ENCODE results near the gene NDUFA11. TPM values are rescaled to one million over a fixed set of nuclear protein-coding genes. Genes with fewer than 3 reads are reported as not detected.

The NDUFA11 gene
- total RNA-seq, 1 donor, result 265 TPM

DNA sequence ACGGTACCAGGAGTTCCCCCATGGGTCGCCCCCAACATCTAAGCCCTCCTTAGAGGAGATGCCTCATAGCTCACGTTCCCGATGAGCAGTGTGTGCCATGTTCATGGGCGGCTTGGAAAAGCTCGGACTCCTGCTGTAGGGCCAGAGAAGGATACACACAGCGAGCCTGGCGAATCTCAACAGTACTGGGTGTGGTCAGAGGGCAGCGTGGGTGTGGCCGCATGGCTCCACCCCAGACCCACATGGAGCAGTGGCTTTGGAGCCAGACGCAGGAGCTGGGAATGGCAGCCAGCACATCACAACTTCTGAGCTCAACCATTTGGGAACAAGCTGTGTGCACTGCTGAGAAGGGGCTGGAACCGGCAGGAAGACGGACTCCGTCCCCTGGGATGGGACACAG, 26.0 kb upstream of the NDUFA11 start:
- peaks cover 93% of the 10 kb centered on the region for H3K36me3 ChIP-seq (ENCODE audit: insufficient read depth, low read length)
- peaks cover 21% of the 10 kb centered on the region for H4K20me1 ChIP-seq (ENCODE audit: insufficient read depth, low read length)
- no peaks in the 10 kb centered on the region for H3K9me3 ChIP-seq (ENCODE audit: low read depth, low read length)
- TF ChIP-seq, protein P1, sequence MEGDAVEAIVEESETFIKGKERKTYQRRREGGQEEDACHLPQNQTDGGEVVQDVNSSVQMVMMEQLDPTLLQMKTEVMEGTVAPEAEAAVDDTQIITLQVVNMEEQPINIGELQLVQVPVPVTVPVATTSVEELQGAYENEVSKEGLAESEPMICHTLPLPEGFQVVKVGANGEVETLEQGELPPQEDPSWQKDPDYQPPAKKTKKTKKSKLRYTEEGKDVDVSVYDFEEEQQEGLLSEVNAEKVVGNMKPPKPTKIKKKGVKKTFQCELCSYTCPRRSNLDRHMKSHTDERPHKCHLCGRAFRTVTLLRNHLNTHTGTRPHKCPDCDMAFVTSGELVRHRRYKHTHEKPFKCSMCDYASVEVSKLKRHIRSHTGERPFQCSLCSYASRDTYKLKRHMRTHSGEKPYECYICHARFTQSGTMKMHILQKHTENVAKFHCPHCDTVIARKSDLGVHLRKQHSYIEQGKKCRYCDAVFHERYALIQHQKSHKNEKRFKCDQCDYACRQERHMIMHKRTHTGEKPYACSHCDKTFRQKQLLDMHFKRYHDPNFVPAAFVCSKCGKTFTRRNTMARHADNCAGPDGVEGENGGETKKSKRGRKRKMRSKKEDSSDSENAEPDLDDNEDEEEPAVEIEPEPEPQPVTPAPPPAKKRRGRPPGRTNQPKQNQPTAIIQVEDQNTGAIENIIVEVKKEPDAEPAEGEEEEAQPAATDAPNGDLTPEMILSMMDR (IDR thresholded peaks at IDR 0.05; ENCODE audit: extremely low read depth, low read depth, low read length), result no peak
- H2AFZ ChIP-seq (ENCODE audit: low read length), result no peak overlapping the region
- no peak overlapping the region for H3K27ac ChIP-seq (ENCODE audit: low read depth, low read length)
- peaks cover 15% of the 10 kb centered on the region for H3K79me2 ChIP-seq (ENCODE audit: insufficient read depth, low read length)
- H3K4me1 ChIP-seq (ENCODE audit: insufficient read depth, low read length), result peaks cover 12% of the 10 kb centered on the region
- no peak for DNase-seq (ENCODE audit: insufficient read length, low spot score, missing footprints)
- H3K27me3 ChIP-seq (ENCODE audit: insufficient read depth, low read length), result no peaks in the 10 kb centered on the region
- no peak overlapping the region for H3K4me3 ChIP-seq (ENCODE audit: insufficient read depth, low read length)
- no peak overlapping the region for H3K4me2 ChIP-seq (ENCODE audit: insufficient read depth, low read length)

DNA sequence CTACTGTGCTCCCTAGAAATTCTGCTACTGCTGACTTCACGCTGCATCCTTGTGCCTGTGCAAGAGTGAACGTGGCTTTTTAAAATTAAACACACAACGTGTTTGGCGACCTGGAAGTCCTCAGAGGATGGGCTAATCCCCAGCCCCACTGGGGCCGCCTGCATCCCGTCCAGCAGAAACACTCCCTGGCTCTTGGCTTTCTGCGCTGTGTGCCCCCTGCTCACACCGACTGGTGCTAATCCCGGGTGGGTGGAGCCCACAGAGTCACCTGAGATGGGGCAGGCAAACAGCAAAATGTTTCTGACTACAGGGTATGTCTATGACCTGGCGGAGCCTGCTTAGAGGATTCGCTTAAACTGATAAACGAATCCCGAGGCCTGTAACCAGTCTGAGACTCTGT, 25.6 kb upstream of the NDUFA11 start:
- H3K4me2 ChIP-seq (ENCODE audit: insufficient read depth, low read length), result no peak overlapping the region
- peaks cover 8% of the 10 kb centered on the region for H3K4me1 ChIP-seq (ENCODE audit: insufficient read depth, low read length)
- TF ChIP-seq, protein P1 (IDR thresholded peaks at IDR 0.05; ENCODE audit: extremely low read depth, low read depth, low read length), result no peak
- H3K36me3 ChIP-seq (ENCODE audit: insufficient read depth, low read length), result peaks cover 94% of the 10 kb centered on the region
- H3K27ac ChIP-seq (ENCODE audit: low read depth, low read length), result no peak overlapping the region
- H3K4me3 ChIP-seq (ENCODE audit: insufficient read depth, low read length), result no peak overlapping the region
- peaks cover 21% of the 10 kb centered on the region for H4K20me1 ChIP-seq (ENCODE audit: insufficient read depth, low read length)
- no peaks in the 10 kb centered on the region for H3K27me3 ChIP-seq (ENCODE audit: insufficient read depth, low read length)
- H2AFZ ChIP-seq (ENCODE audit: low read length), result no peak overlapping the region
- H3K79me2 ChIP-seq (ENCODE audit: insufficient read depth, low read length), result peaks cover 15% of the 10 kb centered on the region
- no peaks in the 10 kb centered on the region for H3K9me3 ChIP-seq (ENCODE audit: low read depth, low read length)
- DNase-seq (ENCODE audit: insufficient read length, low spot score, missing footprints), result peak; percentile 46

DNA sequence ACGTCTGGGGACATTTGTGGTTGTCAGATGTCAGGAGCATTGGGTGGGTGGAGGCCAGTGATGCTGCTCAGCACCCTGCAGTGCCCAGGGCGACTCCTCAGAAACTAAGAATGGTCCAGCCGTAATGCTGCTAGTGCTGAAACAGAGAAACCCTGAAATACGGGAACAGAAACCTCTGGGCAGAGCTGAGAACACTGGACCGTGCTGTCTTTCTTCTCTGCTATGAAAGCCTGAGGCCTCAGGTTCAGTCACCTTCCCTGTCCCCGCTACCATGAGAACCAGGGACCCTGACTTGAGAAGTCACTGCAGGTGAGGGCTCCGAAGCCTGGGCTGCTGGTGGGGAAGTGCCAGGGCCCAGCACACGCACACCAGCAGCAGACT, 23.8 kb upstream of the NDUFA11 start:
- H3K4me3 ChIP-seq (ENCODE audit: insufficient read depth, low read length), result no peak overlapping the region
- H3K9me3 ChIP-seq (ENCODE audit: low read depth, low read length), result no peaks in the 10 kb centered on the region
- no peak overlapping the region for H2AFZ ChIP-seq (ENCODE audit: low read length)
- TF ChIP-seq, protein P1 (IDR thresholded peaks at IDR 0.05; ENCODE audit: extremely low read depth, low read depth, low read length), result no peak
- H4K20me1 ChIP-seq (ENCODE audit: insufficient read depth, low read length), result peaks cover 14% of the 10 kb centered on the region
- no peak overlapping the region for H3K4me2 ChIP-seq (ENCODE audit: insufficient read depth, low read length)
- H3K79me2 ChIP-seq (ENCODE audit: insufficient read depth, low read length), result no peaks in the 10 kb centered on the region
- H3K27ac ChIP-seq (ENCODE audit: low read depth, low read length), result peak overlapping the region; percentile 79
- no peaks in the 10 kb centered on the region for H3K27me3 ChIP-seq (ENCODE audit: insufficient read depth, low read length)
- peak; percentile 19 for DNase-seq (ENCODE audit: insufficient read length, low spot score, missing footprints)
- peaks cover 94% of the 10 kb centered on the region for H3K36me3 ChIP-seq (ENCODE audit: insufficient read depth, low read length)
- H3K4me1 ChIP-seq (ENCODE audit: insufficient read depth, low read length), result peaks cover 7% of the 10 kb centered on the region

DNA sequence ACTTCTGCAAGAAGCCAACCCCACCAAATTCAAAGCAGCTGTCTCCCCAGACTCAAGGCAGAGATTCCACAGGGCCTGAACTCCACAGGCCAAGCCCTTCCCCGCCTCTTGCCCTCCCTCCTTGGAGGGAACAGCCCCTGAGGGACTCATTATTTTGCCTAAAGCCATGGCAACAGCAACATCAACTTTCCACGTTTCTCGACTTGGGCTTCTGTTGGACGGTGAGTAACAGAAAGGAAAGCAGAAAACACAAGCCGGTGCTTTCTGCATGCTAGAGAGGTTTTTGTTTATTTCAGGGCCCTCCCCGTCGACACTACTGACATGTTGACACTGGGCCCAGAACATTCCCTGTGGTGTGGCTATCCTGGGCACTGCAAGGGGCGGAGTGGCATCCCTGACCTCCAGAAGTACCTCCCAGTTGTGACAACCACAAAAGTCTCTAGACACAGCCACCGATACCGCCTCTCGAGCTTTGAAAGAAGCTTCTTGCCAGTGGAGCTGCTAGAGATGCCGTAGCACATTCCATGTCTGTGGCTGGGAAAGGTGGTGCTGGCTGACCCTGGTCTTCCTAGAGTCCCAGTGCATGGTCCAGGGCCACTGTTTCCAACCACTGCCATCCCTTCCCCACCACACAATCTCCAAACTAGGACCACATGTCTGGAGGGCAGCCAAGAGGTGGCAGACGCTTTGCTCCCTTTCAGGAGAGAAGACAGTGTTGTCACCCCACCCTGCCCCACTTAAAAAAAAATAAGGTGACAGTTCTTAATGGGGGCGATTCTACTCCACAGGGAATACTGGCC, 23.3 kb upstream of the NDUFA11 start:
- H3K4me3 ChIP-seq (ENCODE audit: insufficient read depth, low read length), result no peak overlapping the region
- peak overlapping the region; percentile 79 for H3K27ac ChIP-seq (ENCODE audit: low read depth, low read length)
- no peaks in the 10 kb centered on the region for H3K27me3 ChIP-seq (ENCODE audit: insufficient read depth, low read length)
- TF ChIP-seq, protein P1 (IDR thresholded peaks at IDR 0.05; ENCODE audit: extremely low read depth, low read depth, low read length), result no peak
- no peak overlapping the region for H2AFZ ChIP-seq (ENCODE audit: low read length)
- peaks cover 7% of the 10 kb centered on the region for H3K4me1 ChIP-seq (ENCODE audit: insufficient read depth, low read length)
- no peak overlapping the region for H3K4me2 ChIP-seq (ENCODE audit: insufficient read depth, low read length)
- DNase-seq (ENCODE audit: insufficient read length, low spot score, missing footprints), result peak; percentile 97
- peaks cover 92% of the 10 kb centered on the region for H3K36me3 ChIP-seq (ENCODE audit: insufficient read depth, low read length)
- peaks cover 14% of the 10 kb centered on the region for H4K20me1 ChIP-seq (ENCODE audit: insufficient read depth, low read length)
- H3K79me2 ChIP-seq (ENCODE audit: insufficient read depth, low read length), result no peaks in the 10 kb centered on the region
- H3K9me3 ChIP-seq (ENCODE audit: low read depth, low read length), result no peaks in the 10 kb centered on the region
